Measurements from ENCODE around the gene SPNS3. TPM values are rescaled to one million over a fixed set of nuclear protein-coding genes. Genes with fewer than 3 reads are reported as not detected.

Gene SPNS3
- total RNA-seq, 4 donors from 2014 or later, result not detected

- no peak for TF ChIP-seq CTCF (IDR thresholded peaks at IDR 0.05)
- TF ChIP-seq POLR2A (IDR thresholded peaks at IDR 0.05), result no peak
- TF ChIP-seq POLR2AphosphoS5 (IDR thresholded peaks at IDR 0.05), result no peak
- no peak for TF ChIP-seq EP300 (IDR thresholded peaks at IDR 0.05)
- 58 to 62% methylated on average over 2 of the region's 13 CpGs for WGBS, 2 donors (ENCODE audit: low coverage in 1 of 2)
- H3K27me3 ChIP-seq, result no peaks in the 10 kb centered on the region
- no peaks in the 10 kb centered on the region for H3K36me3 ChIP-seq
- H3K27ac ChIP-seq, result no peak overlapping the region
- H3K9me3 ChIP-seq, result no peaks in the 10 kb centered on the region
- no peaks in the 10 kb centered on the region for H3K4me1 ChIP-seq
- ATAC-seq, result no peak
- H3K4me3 ChIP-seq, result no peak overlapping the region
Measured at GRCh38 chr17:4483012-4483840, 49.5 kb downstream of the SPNS3 start.

- H3K4me1 ChIP-seq, result no peaks in the 10 kb centered on the region
- TF ChIP-seq CTCF (IDR thresholded peaks at IDR 0.05) (no peak), EP300 (IDR thresholded peaks at IDR 0.05) (no peak), POLR2A (IDR thresholded peaks at IDR 0.05) (no peak), POLR2AphosphoS5 (IDR thresholded peaks at IDR 0.05) (no peak)
- no peak for ATAC-seq
Measured at GRCh38 chr17:4485676-4486646, 52.2 kb downstream of the SPNS3 start.

GRCh38 chr17:4487296-4487695, 53.6 kb downstream of the SPNS3 start:
- Histone ChIP-seq H3K4me3 (no peak overlapping the region), H3K27ac (no peak overlapping the region), H3K9me3 (no peaks in the 10 kb centered on the region), H3K4me1 (no peaks in the 10 kb centered on the region), H3K27me3 (no peaks in the 10 kb centered on the region), H3K36me3 (no peaks in the 10 kb centered on the region)
- no peak for ATAC-seq
- no peak for TF ChIP-seq POLR2AphosphoS5 (IDR thresholded peaks at IDR 0.05)
- TF ChIP-seq POLR2A (IDR thresholded peaks at IDR 0.05), result no peak
- TF ChIP-seq CTCF (IDR thresholded peaks at IDR 0.05), result no peak
- no peak for TF ChIP-seq EP300 (IDR thresholded peaks at IDR 0.05)
- 79 to 87% methylated on average over 4 to 8 of the region's 8 CpGs for WGBS, 2 donors (ENCODE audit: low coverage in 1 of 2)

More at GRCh38 chr17:4485676-4486646, 52.2 kb downstream of the SPNS3 start:
- Histone ChIP-seq H3K9me3 (no peaks in the 10 kb centered on the region), H3K27ac (no peak overlapping the region), H3K36me3 (no peaks in the 10 kb centered on the region), H3K27me3 (no peaks in the 10 kb centered on the region), H3K4me3 (peak overlapping the region in 1 of 2 donors; percentile 19)
- 92% methylated on average over 7 of the region's 31 CpGs; no CpG with 5 or more reads in 1 of the 2 donors for WGBS, 2 donors (ENCODE audit: low coverage in 1 of 2)

GRCh38 chr17:4487820-4488716, 54.3 kb downstream of the SPNS3 start:
- H3K9me3 ChIP-seq, result no peaks in the 10 kb centered on the region
- no peak overlapping the region for H3K4me3 ChIP-seq
- no peaks in the 10 kb centered on the region for H3K27me3 ChIP-seq
- TF ChIP-seq POLR2AphosphoS5 (IDR thresholded peaks at IDR 0.05) (no peak), POLR2A (IDR thresholded peaks at IDR 0.05) (no peak), CTCF (IDR thresholded peaks at IDR 0.05) (no peak), EP300 (IDR thresholded peaks at IDR 0.05) (no peak)
- H3K4me1 ChIP-seq, result no peaks in the 10 kb centered on the region
- WGBS, 2 donors (ENCODE audit: low coverage in 1 of 2), result 30 to 92% methylated on average over 4 to 7 of the region's 24 CpGs
- no peak for ATAC-seq
- no peaks in the 10 kb centered on the region for H3K36me3 ChIP-seq
- no peak overlapping the region for H3K27ac ChIP-seq

Data from gastroesophageal sphincter (tissue), 4 donors.